ENCODE results near the gene THSD4. TPM values are rescaled to one million over a fixed set of nuclear protein-coding genes. Genes with fewer than 3 reads are reported as not detected.

Gene THSD4
- total and polyA plus RNA-seq, 9 of the 15 experiments (the other 6 are each of a cell fraction or from before 2014, with no cell fraction given), result 0.04 TPM; not detected in 5

DNA sequence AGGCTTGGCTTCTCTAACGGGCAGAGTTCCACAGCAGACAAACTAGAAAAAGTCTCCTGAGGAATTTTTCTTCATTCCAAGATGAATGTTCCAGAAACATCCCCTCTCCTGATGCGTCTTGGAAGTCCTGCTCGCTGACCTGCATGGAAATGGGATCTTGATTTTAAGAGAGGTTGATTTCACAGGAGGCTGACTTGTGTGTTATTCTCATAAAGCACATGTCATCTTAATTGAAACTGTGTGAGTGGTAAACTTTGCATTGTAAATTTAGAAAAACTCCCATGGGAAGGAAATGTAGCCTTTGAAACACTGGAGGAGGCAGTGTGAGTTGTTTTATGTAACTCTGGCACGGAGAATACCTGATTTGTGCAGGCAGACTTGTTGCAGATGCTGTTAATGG, 357.3 kb downstream of the THSD4 start (continued):
- TF ChIP-seq ZBTB33 (CRISPR knock-in tag; IDR thresholded peaks at IDR 0.05) (no peak), ARNT (IDR thresholded peaks at IDR 0.05) (no peak)
- TF ChIP-seq, protein P1, sequence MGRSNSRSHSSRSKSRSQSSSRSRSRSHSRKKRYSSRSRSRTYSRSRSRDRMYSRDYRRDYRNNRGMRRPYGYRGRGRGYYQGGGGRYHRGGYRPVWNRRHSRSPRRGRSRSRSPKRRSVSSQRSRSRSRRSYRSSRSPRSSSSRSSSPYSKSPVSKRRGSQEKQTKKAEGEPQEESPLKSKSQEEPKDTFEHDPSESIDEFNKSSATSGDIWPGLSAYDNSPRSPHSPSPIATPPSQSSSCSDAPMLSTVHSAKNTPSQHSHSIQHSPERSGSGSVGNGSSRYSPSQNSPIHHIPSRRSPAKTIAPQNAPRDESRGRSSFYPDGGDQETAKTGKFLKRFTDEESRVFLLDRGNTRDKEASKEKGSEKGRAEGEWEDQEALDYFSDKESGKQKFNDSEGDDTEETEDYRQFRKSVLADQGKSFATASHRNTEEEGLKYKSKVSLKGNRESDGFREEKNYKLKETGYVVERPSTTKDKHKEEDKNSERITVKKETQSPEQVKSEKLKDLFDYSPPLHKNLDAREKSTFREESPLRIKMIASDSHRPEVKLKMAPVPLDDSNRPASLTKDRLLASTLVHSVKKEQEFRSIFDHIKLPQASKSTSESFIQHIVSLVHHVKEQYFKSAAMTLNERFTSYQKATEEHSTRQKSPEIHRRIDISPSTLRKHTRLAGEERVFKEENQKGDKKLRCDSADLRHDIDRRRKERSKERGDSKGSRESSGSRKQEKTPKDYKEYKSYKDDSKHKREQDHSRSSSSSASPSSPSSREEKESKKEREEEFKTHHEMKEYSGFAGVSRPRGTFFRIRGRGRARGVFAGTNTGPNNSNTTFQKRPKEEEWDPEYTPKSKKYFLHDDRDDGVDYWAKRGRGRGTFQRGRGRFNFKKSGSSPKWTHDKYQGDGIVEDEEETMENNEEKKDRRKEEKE (IDR thresholded peaks at IDR 0.05; ENCODE audit: borderline replicate concordance in 1 of 2, control insufficient read depth in 1 of 2, low read depth in 2 of 2, low read length in 1 of 2), result no peak

DNA sequence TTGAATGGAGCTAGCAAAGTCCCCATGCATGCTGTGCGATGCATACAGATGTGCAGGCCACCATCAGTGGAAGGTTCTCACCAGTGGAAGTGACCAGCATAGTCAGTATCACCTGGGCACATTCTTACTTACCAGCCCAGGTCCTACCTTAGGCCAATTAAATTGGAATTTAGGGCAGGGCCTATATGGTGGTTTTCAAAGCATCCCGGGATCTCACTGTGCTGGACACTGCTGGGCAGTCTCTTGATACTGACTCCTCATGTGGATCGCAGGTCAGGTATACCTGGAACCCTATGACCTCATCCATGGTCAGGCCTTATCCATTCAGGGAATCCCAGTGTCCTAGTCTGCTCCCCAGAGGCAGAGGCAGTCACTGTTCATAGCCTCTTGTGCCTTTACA, 358.5 kb downstream of the THSD4 start:
- BruUV-seq (replicated peaks), result no TSS peak
- in situ Hi-C loops (cut with MboI) (no loop called here), intact Hi-C loops (cut with micrococcal nuclease) (no loop called here)
- no peak overlapping the region for H3K4me3 ChIP-seq
- H3K9me1 ChIP-seq (ENCODE audit: control insufficient read depth, insufficient read depth, low read length), result no peaks in the 10 kb centered on the region
- H3K4me1 ChIP-seq (replicated peaks in 1 of 2; ENCODE audit: control insufficient read depth in 2 of 2, insufficient read depth in 2 of 2, low read length in 2 of 2), result no peaks in the 10 kb centered on the region
- FAIRE-seq, result no peak
- no peaks in the 10 kb centered on the region for H3K9me3 ChIP-seq (replicated peaks; ENCODE audit: control insufficient read depth, insufficient read depth, low read depth, low read length)
- DNase-seq (ENCODE audit: extremely low read depth in 1 of 4, low spot score in 3 of 4), result no peak
- ChIA-PET POLR2A (no interaction called here), CTCF (ENCODE audit: low intra/inter-chr PET ratio) (no interaction called here)
- no peak overlapping the region for H3K9ac ChIP-seq (ENCODE audit: insufficient read depth in 1 of 2, low read depth in 2 of 2, low read length in 2 of 2)
- no peak overlapping the region for H3K27ac ChIP-seq (ENCODE audit: extremely low read depth, low read depth, low read length)
- no peaks in the 10 kb centered on the region for H3K36me3 ChIP-seq (ENCODE audit: control insufficient read depth, insufficient read depth, low read length)
- H2AFZ ChIP-seq (ENCODE audit: low read depth, low read length), result no peak overlapping the region
- 0% methylated on average over 3 of the region's 3 CpGs for WGBS (ENCODE audit: insufficient coverage, low coverage, missing lambda C conversion rate)
- no peak overlapping the region for H3K4me2 ChIP-seq (ENCODE audit: insufficient read depth, low read length)
- ATAC-seq, result no peak
- H3K79me2 ChIP-seq (ENCODE audit: control insufficient read depth, insufficient read depth, low read length), result no peaks in the 10 kb centered on the region
- H4K20me1 ChIP-seq (replicated peaks; ENCODE audit: control insufficient read depth, insufficient read depth, low read length), result no peaks in the 10 kb centered on the region; the same call in 1 of the 2 replicates
- H3K27me3 ChIP-seq (ENCODE audit: control insufficient read depth in 2 of 2, insufficient read depth in 2 of 2, low read length in 2 of 2), result peaks cover 0 to 4% of the 10 kb centered on the region in 2 experiments; a peak in 1 of 5 replicates
- no peak for TF ChIP-seq KHSRP (IDR thresholded peaks at IDR 0.05)
- TF ChIP-seq HDAC1 (IDR thresholded peaks at IDR 0.05), result no peak
- TF ChIP-seq TEAD4 (IDR thresholded peaks at IDR 0.05; ENCODE audit: low read length), result no peak
- no peak for TF ChIP-seq TEAD4 (CRISPR knock-in tag; IDR thresholded peaks at IDR 0.05; ENCODE audit: borderline replicate concordance)
- no peak for TF ChIP-seq SMARCA4 (IDR thresholded peaks at IDR 0.05)
- no peak for TF ChIP-seq ADNP (tag; IDR thresholded peaks at IDR 0.05)
- TF ChIP-seq, protein P2, sequence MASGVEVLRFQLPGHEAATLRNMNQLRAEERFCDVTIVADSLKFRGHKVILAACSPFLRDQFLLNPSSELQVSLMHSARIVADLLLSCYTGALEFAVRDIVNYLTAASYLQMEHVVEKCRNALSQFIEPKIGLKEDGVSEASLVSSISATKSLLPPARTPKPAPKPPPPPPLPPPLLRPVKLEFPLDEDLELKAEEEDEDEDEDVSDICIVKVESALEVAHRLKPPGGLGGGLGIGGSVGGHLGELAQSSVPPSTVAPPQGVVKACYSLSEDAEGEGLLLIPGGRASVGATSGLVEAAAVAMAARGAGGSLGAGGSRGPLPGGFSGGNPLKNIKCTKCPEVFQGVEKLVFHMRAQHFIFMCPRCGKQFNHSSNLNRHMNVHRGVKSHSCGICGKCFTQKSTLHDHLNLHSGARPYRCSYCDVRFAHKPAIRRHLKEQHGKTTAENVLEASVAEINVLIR (CRISPR knock-in tag; IDR thresholded peaks at IDR 0.05), result no peak
- no peak for TF ChIP-seq POLR2G (IDR thresholded peaks at IDR 0.05; ENCODE audit: low read depth, low read length)
- no peak for TF ChIP-seq ARNT (IDR thresholded peaks at IDR 0.05)
- no peak for TF ChIP-seq ZBED1 (IDR thresholded peaks at IDR 0.05)
- no peak for TF ChIP-seq STAT5B (CRISPR knock-in tag; IDR thresholded peaks at IDR 0.05)
- no peak for TF ChIP-seq ZKSCAN8 (CRISPR knock-in tag; IDR thresholded peaks at IDR 0.05)
- no peak for TF ChIP-seq POLR2AphosphoS2 (IDR thresholded peaks at IDR 0.05; ENCODE audit: low read length)
- no peak for TF ChIP-seq CBX1 (IDR thresholded peaks at IDR 0.05; ENCODE audit: low read depth)
- no peak for TF ChIP-seq ZNF778 (CRISPR knock-in tag; IDR thresholded peaks at IDR 0.05)
- TF ChIP-seq ZC3H11A (IDR thresholded peaks at IDR 0.05; ENCODE audit: low read depth, low read length), result no peak
- TF ChIP-seq HNRNPUL1 (IDR thresholded peaks at IDR 0.05; ENCODE audit: low read length), result no peak
